ENCODE measurements around the gene ZIC1. TPM values are rescaled to one million over a fixed set of nuclear protein-coding genes. Genes with fewer than 3 reads are reported as not detected.

The ZIC1 gene
- total RNA-seq, 4 donors from 2014 or later = 3.9 TPM; not detected in 3

DNA sequence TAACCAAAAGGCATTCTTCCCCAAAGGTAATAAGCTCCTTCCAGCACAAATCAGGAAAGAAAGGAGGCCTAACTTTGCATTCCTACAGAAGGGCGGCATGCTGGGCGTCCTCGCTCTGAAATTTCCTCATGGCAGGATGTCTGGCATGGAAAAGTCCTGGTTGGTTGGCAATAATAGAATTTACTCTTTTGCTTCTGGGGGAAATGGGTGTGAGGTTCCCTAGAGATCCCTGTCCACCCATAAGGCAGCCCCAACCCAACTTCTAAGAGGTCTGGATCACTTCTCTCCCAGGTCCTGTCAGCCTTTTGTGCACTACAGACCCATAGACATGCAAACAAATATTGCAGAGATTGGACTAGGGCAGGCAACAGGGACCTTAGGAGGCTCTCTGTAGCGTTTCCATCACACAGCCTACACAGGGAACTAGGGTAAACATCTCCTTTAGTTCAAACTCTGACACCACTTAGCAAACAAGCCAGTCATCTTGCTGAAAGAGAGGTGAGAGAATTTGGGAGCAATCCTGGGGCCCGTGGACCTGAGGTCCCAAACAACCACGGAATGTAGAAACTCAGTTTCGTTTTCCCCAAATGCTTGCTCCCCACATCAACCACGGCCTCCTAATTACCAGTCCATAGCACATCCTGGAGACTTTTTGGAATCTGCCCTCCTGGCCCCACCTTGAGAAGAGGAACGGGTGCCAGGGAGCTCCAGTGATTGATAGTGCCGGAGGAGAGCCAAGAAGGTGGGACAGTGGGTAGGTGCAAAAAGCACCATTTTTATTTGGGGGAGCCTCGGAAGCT lies 5.0 kb upstream of the ZIC1 start:
- H3K36me3 ChIP-seq = no peaks in the 10 kb centered on the region
- H3K9me3 ChIP-seq = no peaks in the 10 kb centered on the region
- no peak for TF ChIP-seq POLR2AphosphoS5 (IDR thresholded peaks at IDR 0.05)
- TF ChIP-seq, protein P1, sequence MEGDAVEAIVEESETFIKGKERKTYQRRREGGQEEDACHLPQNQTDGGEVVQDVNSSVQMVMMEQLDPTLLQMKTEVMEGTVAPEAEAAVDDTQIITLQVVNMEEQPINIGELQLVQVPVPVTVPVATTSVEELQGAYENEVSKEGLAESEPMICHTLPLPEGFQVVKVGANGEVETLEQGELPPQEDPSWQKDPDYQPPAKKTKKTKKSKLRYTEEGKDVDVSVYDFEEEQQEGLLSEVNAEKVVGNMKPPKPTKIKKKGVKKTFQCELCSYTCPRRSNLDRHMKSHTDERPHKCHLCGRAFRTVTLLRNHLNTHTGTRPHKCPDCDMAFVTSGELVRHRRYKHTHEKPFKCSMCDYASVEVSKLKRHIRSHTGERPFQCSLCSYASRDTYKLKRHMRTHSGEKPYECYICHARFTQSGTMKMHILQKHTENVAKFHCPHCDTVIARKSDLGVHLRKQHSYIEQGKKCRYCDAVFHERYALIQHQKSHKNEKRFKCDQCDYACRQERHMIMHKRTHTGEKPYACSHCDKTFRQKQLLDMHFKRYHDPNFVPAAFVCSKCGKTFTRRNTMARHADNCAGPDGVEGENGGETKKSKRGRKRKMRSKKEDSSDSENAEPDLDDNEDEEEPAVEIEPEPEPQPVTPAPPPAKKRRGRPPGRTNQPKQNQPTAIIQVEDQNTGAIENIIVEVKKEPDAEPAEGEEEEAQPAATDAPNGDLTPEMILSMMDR (IDR thresholded peaks at IDR 0.05) = no peak
- TF ChIP-seq POLR2A (IDR thresholded peaks at IDR 0.05) = no peak
- TF ChIP-seq EP300 (IDR thresholded peaks at IDR 0.05) = no peak
- WGBS = 49% methylated on average over 9 of the region's 11 CpGs
- H3K27ac ChIP-seq = no peak overlapping the region
- H3K4me1 ChIP-seq = peaks cover 19% of the 10 kb centered on the region
- no peak for DNase-seq (ENCODE audit: low spot score in 2 of 2)
- no peak overlapping the region for H3K4me3 ChIP-seq
- H3K27me3 ChIP-seq = peaks cover 100% of the 10 kb centered on the region

- no peak for DNase-seq (ENCODE audit: low spot score in 2 of 2)
- Histone ChIP-seq H3K36me3 (no peaks in the 10 kb centered on the region), H3K27me3 (peaks cover 100% of the 10 kb centered on the region), H3K9me3 (no peaks in the 10 kb centered on the region), H3K4me1 (peaks cover 25% of the 10 kb centered on the region), H3K27ac (no peak overlapping the region), H3K4me3 (no peak overlapping the region)
- 22% methylated on average over 16 of the region's 16 CpGs for WGBS
- no peak for TF ChIP-seq POLR2A (IDR thresholded peaks at IDR 0.05)
- no peak for TF ChIP-seq EP300 (IDR thresholded peaks at IDR 0.05)
- TF ChIP-seq, protein P1 (IDR thresholded peaks at IDR 0.05) = no peak
- TF ChIP-seq POLR2AphosphoS5 (IDR thresholded peaks at IDR 0.05) = no peak
Measured at GRCh38 chr3:147404800-147405230, 4.3 kb upstream of the ZIC1 start.

DNA sequence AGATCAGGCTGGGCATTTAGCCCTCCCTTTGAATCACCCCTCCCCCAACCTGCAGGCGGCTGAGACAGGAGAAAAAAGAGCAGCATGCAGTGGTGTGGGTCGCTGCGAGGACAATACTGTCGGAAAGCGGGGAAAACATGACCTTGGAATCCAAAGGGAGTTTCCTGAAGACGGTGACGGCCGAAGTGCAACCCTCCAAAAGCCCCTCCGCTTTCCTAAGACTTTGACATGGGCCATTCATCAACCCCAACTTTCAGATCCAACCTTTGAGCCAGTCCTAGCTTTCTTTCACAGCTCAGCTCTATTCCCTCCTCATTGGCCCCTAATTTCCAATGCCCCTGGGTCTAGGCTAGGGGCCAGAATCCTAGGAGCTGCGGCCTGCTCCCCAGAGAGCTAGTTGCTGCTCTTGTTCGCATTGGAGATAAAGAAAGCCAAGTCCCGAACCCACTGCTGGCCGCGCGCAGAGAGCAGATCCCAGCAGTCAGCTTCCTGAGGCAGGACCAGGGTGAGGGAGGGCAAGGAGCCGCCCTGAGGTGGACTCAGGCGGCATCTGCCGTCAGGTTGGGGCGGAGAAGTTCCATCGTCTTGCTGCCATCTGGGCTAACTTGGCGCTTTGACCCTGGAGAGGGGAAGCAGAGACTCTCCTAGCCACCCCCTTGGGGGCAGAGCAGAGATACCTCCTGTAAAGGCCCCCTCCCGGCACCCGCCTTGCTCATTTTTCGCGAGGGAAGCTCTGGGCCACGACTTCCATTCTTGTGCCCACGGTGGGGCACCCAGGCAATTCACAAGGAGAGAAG lies 3.7 kb upstream of the ZIC1 start:
- no peak for DNase-seq (ENCODE audit: low spot score in 2 of 2)
- 21% methylated on average over 26 of the region's 27 CpGs for WGBS
- TF ChIP-seq EP300 (IDR thresholded peaks at IDR 0.05) (no peak), POLR2AphosphoS5 (IDR thresholded peaks at IDR 0.05) (no peak), POLR2A (IDR thresholded peaks at IDR 0.05) (no peak)
- TF ChIP-seq, protein P1 (IDR thresholded peaks at IDR 0.05) = no peak
- Histone ChIP-seq H3K4me1 (peaks cover 31% of the 10 kb centered on the region), H3K27ac (no peak overlapping the region), H3K36me3 (no peaks in the 10 kb centered on the region), H3K27me3 (peaks cover 100% of the 10 kb centered on the region), H3K9me3 (no peaks in the 10 kb centered on the region), H3K4me3 (no peak overlapping the region)

DNA sequence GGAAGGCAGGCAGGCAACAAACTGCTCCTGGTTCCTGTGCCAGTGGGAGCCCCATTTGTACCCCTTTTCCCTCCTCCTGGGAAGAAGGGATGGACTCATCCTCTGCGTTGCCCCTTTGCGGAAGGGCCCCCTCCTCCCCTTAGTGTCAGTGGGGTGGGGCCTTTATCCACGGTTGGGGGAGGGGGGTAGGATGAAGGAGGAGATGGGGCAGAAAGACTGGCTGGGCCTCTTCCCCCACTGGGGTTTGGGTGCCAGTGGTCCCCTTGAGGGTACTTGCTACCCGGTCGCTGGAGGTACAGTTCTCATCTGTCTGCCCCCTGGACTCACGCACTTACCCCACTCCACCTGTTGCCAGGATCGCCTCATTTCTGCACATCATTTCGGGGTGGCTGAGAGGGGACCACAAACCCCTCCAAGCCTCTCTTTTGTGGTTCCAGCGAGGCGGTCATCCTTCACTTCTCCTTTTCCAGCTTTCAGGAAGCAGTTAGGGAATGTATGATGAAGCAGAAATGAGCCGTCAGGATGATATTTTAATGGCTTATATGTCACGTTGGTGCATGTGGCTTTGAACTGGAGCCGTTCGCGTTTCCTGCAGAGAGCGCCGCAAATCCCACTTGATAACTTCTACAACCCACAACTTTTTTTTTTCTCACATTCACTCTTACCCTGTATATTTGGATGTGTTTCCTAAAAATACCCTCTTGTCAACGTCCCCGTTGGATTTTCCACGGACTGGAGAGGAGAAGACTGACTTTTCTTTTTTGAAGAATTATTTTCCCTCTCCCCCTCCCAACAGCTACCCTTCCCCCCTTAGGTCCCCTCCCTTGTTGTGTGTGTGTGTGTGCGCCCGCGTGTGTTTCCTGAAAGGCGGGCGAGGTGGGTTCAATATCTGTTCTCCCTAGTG lies 2.9 kb upstream of the ZIC1 start, which contains the start of gene ZIC4:
ZIC4 (minus strand) TSS at position 516 of the 904 bp plus-strand sequence. CDS start 3,746 bp downstream, outside the sequence.
- H3K4me1 ChIP-seq = peaks cover 39% of the 10 kb centered on the region
- no peak within 1 kb of the TSS for H3K27ac ChIP-seq
- peaks cover 100% of the 10 kb centered on the region for H3K27me3 ChIP-seq
- TF ChIP-seq EP300 (IDR thresholded peaks at IDR 0.05) = no peak
- TF ChIP-seq POLR2A (IDR thresholded peaks at IDR 0.05) = no peak
- TF ChIP-seq POLR2AphosphoS5 (IDR thresholded peaks at IDR 0.05) = no peak
- TF ChIP-seq, protein P1 (IDR thresholded peaks at IDR 0.05) = no peak
- no peak within 1 kb of the TSS for H3K4me3 ChIP-seq
- WGBS = 12% methylated on average over 23 of the region's 25 CpGs
- DNase-seq (ENCODE audit: low spot score in 2 of 2) = no peak
- no peaks in the 10 kb centered on the region for H3K9me3 ChIP-seq
- no peaks in the 10 kb centered on the region for H3K36me3 ChIP-seq

All from suprapubic skin (tissue), 4 donors.